A172 (cell line): Measurements from ENCODE around the gene GNG2. TPM values are rescaled to one million over a fixed set of nuclear protein-coding genes. Genes with fewer than 3 reads are reported as not detected.

Experiments
- DNase-seq: peaks from one replicate; pipeline ENCODE4 v3.0.0-alpha.2; 2015; ENCODE audit warnings: low spot score
- total RNA-seq: library from RNA; depleted of rRNA; stranded (reverse); fragments of >200 nt; shearing (Covaris generic); gene quantifications from 2 replicates; pipeline ENCODE4 v1.2.3, GENCODE V29; 2014

GNG2 gene
- total RNA-seq, 1 experiment from 2014 or later: 8.5 TPM

GRCh38 chr14:51889851-51890250, 29.4 kb downstream of the GNG2 start:
- peak; percentile 16 for DNase-seq

GRCh38 chr14:51894250-51894649, 33.8 kb downstream of the GNG2 start:
- DNase-seq: no peak

GRCh38 chr14:51895375-51895774, 35.0 kb downstream of the GNG2 start:
- DNase-seq: no peak

- no peak for DNase-seq
These were observed 37.5 kb downstream of the GNG2 start for GRCh38 chr14:51897791-51898355.

GRCh38 chr14:51901475-51902024, 41.1 kb downstream of the GNG2 start:
- DNase-seq: no peak

GRCh38 chr14:51905656-51906121, 45.3 kb downstream of the GNG2 start:
- peak; percentile 86 for DNase-seq

GRCh38 chr14:51908086-51908485, 47.7 kb downstream of the GNG2 start:
- DNase-seq: no peak

- no peak for DNase-seq
These were observed 51.8 kb downstream of the GNG2 start for GRCh38 chr14:51912112-51912786.

GRCh38 chr14:51914310-51914709, 53.9 kb downstream of the GNG2 start:
- DNase-seq: no peak

- DNase-seq: no peak
These were observed 56.8 kb downstream of the GNG2 start for GRCh38 chr14:51917193-51917592.

- no peak for DNase-seq
These were observed 60.6 kb downstream of the GNG2 start for GRCh38 chr14:51921026-51921425.

GRCh38 chr14:51922624-51923023, 62.2 kb downstream of the GNG2 start:
- DNase-seq: no peak

GRCh38 chr14:51924600-51924999, 64.2 kb downstream of the GNG2 start:
- DNase-seq: no peak

GRCh38 chr14:51925980-51926379, 65.6 kb downstream of the GNG2 start:
- no peak for DNase-seq

- no peak for DNase-seq
These were observed 66.0 kb downstream of the GNG2 start for GRCh38 chr14:51926449-51926848.

- no peak for DNase-seq
These were observed 68.2 kb downstream of the GNG2 start for GRCh38 chr14:51928568-51928967.

- peak; percentile 16 for DNase-seq
These were observed 68.8 kb downstream of the GNG2 start for GRCh38 chr14:51929166-51929565.

- DNase-seq: no peak
These were observed 69.7 kb downstream of the GNG2 start for GRCh38 chr14:51929910-51930682.

GRCh38 chr14:51931308-51931707, 70.9 kb downstream of the GNG2 start:
- no peak for DNase-seq

- no peak for DNase-seq
These were observed 72.8 kb downstream of the GNG2 start for GRCh38 chr14:51933191-51933590.

- DNase-seq: no peak
These were observed 77.7 kb downstream of the GNG2 start for GRCh38 chr14:51938137-51938536.

- DNase-seq: no peak
These were observed 78.4 kb downstream of the GNG2 start for GRCh38 chr14:51938821-51939220.

GRCh38 chr14:51939226-51939625, 78.8 kb downstream of the GNG2 start:
- no peak for DNase-seq
